GM12891 (cell line): ENCODE data around the gene SLC10A7.

ENCODE experiments used
- PAX5 ChIP-seq: IDR thresholded peaks from 2 replicates; pipeline ENCODE4 v1.6.1; 2011; ENCODE audit warnings: low read length, moderate library complexity, mild to moderate bottlenecking; ENCODE audit not compliant: insufficient read depth, severe bottlenecking
- POLR2A ChIP-seq: IDR thresholded peaks from 2 replicates; pipeline ENCODE4 v1.6.1; 2011; ENCODE audit warnings: low read depth, low read length, control low read depth
- POLR2AphosphoS5 ChIP-seq: IDR thresholded peaks from 2 replicates; pipeline ENCODE4 v1.6.1; 2011; ENCODE audit warnings: low read depth, low read length, control low read depth
- POU2F2 ChIP-seq: IDR thresholded peaks from 2 replicates; pipeline ENCODE4 v1.6.1; 2011; ENCODE audit warnings: low read depth, mild to moderate bottlenecking, control low read depth, low read length, moderate library complexity
- SPI1 ChIP-seq: IDR thresholded peaks from 2 replicates; pipeline ENCODE4 v1.6.1; 2011; ENCODE audit warnings: low read depth, low read length, control low read depth
- TAF1 ChIP-seq: IDR thresholded peaks from 2 replicates; pipeline ENCODE4 v1.6.1; 2011; ENCODE audit warnings: low read depth, low read length, control low read depth

DNA sequence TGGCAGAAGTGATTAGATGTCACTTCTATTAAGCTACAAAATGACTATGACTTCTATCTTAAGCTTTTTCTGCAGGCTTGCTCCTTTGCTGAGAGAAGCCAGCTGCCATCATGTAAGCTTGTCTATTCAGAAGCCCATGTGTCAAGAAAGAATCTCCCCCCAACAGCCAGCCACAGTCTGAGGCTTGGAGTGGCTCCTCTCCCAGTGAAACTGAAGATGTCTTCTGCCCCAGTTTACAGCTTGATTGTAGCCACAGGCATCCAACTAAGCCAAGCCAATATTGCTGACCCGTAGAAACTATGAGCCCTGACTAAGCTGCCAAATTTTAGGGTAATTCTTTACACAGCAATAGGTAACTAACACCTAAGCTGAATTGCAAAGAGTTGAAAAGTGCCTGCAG lies 26.7 kb upstream of the SLC10A7 start:
- TF ChIP-seq POLR2AphosphoS5 (no peak), TAF1 (no peak), POLR2A (no peak), SPI1 (no peak), POU2F2 (no peak), PAX5 (no peak)
